Limb (tissue), 2 donors: ENCODE measurements around the gene RNF149.
"Not testable (repeated sequence)": the region's sequence is repeated elsewhere in the genome, so short reads cannot be mapped to it uniquely, and the experiment has no call there.

ENCODE experiments used
- DNase-seq, 2 donors: peaks; one replicate each; pipeline ENCODE4 v3.0.0-alpha.2; 2016; ENCODE audit errors: extremely low spot score in 2 of 2

RNF149 gene

GRCh38 chr2:101258804-101259203, 49.7 kb downstream of the RNF149 start:
- DNase-seq: no peak

- DNase-seq: no peak
Observed at GRCh38 chr2:101256316-101256715, 52.2 kb downstream of the RNF149 start.

GRCh38 chr2:101255501-101255900, 53.0 kb downstream of the RNF149 start:
- DNase-seq: no peak

- no peak for DNase-seq
Observed at GRCh38 chr2:101253703-101254450, 54.6 kb downstream of the RNF149 start.

GRCh38 chr2:101253013-101253702, 55.3 kb downstream of the RNF149 start:
- peak in 1 of 2 donors; percentile 23 for DNase-seq

- DNase-seq: peak; percentile 96 to 100
Observed at GRCh38 chr2:101252408-101253012, 56.0 kb downstream of the RNF149 start, which contains the start of gene CNOT11. CNOT11 (plus strand) TSS chr2:101252886; CDS start chr2:101252965, 79 bp downstream.

- no peak for DNase-seq
Observed at GRCh38 chr2:101251844-101252407, 56.6 kb downstream of the RNF149 start.

GRCh38 chr2:101251246-101251781, 57.2 kb downstream of the RNF149 start:
- not testable (repeated sequence) for DNase-seq

GRCh38 chr2:101249826-101250225, 58.7 kb downstream of the RNF149 start:
- no peak for DNase-seq

GRCh38 chr2:101248756-101249155, 59.7 kb downstream of the RNF149 start:
- not testable (repeated sequence) for DNase-seq

GRCh38 chr2:101245468-101245867, 63.0 kb downstream of the RNF149 start:
- not testable (repeated sequence) for DNase-seq

- DNase-seq: not testable (repeated sequence)
Observed at GRCh38 chr2:101244899-101245298, 63.6 kb downstream of the RNF149 start.

- not testable (repeated sequence) for DNase-seq
Observed at GRCh38 chr2:101244373-101244772, 64.1 kb downstream of the RNF149 start.

GRCh38 chr2:101241158-101241557, 67.3 kb downstream of the RNF149 start:
- no peak for DNase-seq

GRCh38 chr2:101240694-101241093, 67.8 kb downstream of the RNF149 start:
- not testable (repeated sequence) for DNase-seq

- not testable (repeated sequence) for DNase-seq
Observed at GRCh38 chr2:101239760-101240118, 68.8 kb downstream of the RNF149 start.

- no peak for DNase-seq
Observed at GRCh38 chr2:101238930-101239759, 69.4 kb downstream of the RNF149 start.

GRCh38 chr2:101237944-101238343, 70.6 kb downstream of the RNF149 start:
- peak in 1 of 2 donors; percentile 33 for DNase-seq

- not testable (repeated sequence) for DNase-seq
Observed at GRCh38 chr2:101235956-101236355, 72.5 kb downstream of the RNF149 start.

- no peak for DNase-seq
Observed at GRCh38 chr2:101234169-101234938, 74.1 kb downstream of the RNF149 start.
